Measurements from ENCODE around the gene C4orf50. TPM values are rescaled to one million over a fixed set of nuclear protein-coding genes. Genes with fewer than 3 reads are reported as not detected.
A peak's percentile ranks its signal among the peaks of the same experiment; 100 is the strongest.

The C4orf50 gene
- total and polyA plus RNA-seq, 2 of the 8 experiments (the other 6 are each of a cell fraction or from before 2014, with no cell fraction given) = 0.08 to 0.22 TPM

- Histone ChIP-seq H3K9me3 (ENCODE audit: insufficient read depth in 2 of 2, low read depth in 1 of 2, low read length in 1 of 2) (peaks cover 0 to 5% of the 10 kb centered on the region in 2 experiments; a peak in 2 of 4 replicates), H3K4me2 (ENCODE audit: insufficient read depth in 1 of 2, low read depth in 2 of 2, low read length in 2 of 2) (peak overlapping the region; percentile 73 to 94), H2BK120ac (replicated peaks; ENCODE audit: low read depth, low read length) (no peak overlapping the region), H3K27me3 (replicated peaks in 1 of 4; ENCODE audit: control insufficient read depth in 3 of 4, extremely low read depth in 1 of 4, insufficient read depth in 3 of 4, low read length in 3 of 4) (peaks cover 27 to 74% (median 59%) of the 10 kb centered on the region in 4 experiments), H3K4me1 (replicated peaks in 1 of 4; ENCODE audit: control insufficient read depth in 3 of 4, insufficient read depth in 4 of 4, low read length in 3 of 4) (peaks cover 13 to 35% (median 22%) of the 10 kb centered on the region in 4 experiments), H2BK12ac (ENCODE audit: low read depth, low read length) (no peak overlapping the region), H2BK20ac (ENCODE audit: low read length) (no peak overlapping the region), H2AFZ (ENCODE audit: low read length) (no peak overlapping the region), H3K36me3 (ENCODE audit: control insufficient read depth in 2 of 4, insufficient read depth in 4 of 4, low read length in 3 of 4) (no peaks in the 10 kb centered on the region), H3K18ac (ENCODE audit: extremely low read depth, low read length) (no peak overlapping the region), H2AK5ac (ENCODE audit: low read depth, low read length) (no peak overlapping the region), H3K56ac (replicated peaks; ENCODE audit: insufficient read length, low read depth, low read length) (no peak overlapping the region), H4K5ac (ENCODE audit: insufficient read length, low read depth, low read length) (no peak overlapping the region), H3K79me2 (ENCODE audit: control insufficient read depth in 1 of 2, insufficient read depth in 2 of 2, low read length in 2 of 2) (peaks cover 0 to 1% of the 10 kb centered on the region in 2 experiments; a peak in 1 of 4 replicates), H4K91ac (replicated peaks; ENCODE audit: insufficient read length, low read length) (no peak overlapping the region), H3K79me1 (ENCODE audit: low read depth, low read length) (no peaks in the 10 kb centered on the region), H3K9ac (replicated peaks in 1 of 4; ENCODE audit: extremely low read depth in 1 of 4, low read depth in 3 of 4, low read length in 3 of 4) (peak overlapping the region in 1 of 4 experiments; percentile 41; a peak in 1 of 7 replicates), H2BK5ac (ENCODE audit: low read depth, low read length) (no peak overlapping the region), H3K23ac (ENCODE audit: insufficient read length) (no peak overlapping the region), H3K14ac (ENCODE audit: insufficient read length) (no peak overlapping the region), H3K4me3 (ENCODE audit: extremely low read depth in 1 of 4, insufficient read depth in 2 of 4, low read depth in 3 of 4, low read length in 4 of 4) (peak overlapping the region; percentile 34 to 70 (median 40)), H3K4ac (replicated peaks; ENCODE audit: insufficient read length, low read depth, low read length) (no peak overlapping the region), H4K20me1 (replicated peaks in 1 of 2; ENCODE audit: control insufficient read depth in 1 of 2, insufficient read depth in 2 of 2, low read length in 2 of 2) (peaks cover 10 to 17% of the 10 kb centered on the region in 2 experiments), H4K8ac (ENCODE audit: extremely low read depth, insufficient read depth, low read length) (no peak overlapping the region; the same call in 1 of the 2 replicates), H2BK15ac (ENCODE audit: low read length) (no peak overlapping the region), H3K23me2 (ENCODE audit: low read depth, low read length) (peaks cover 17% of the 10 kb centered on the region), H3K27ac (ENCODE audit: low read depth, low read length) (no peak overlapping the region)
- peak; percentile 71; the same call in 1 of the 2 replicates for TF ChIP-seq SUZ12 (IDR thresholded peaks at IDR 0.05; ENCODE audit: low read length)
- TF ChIP-seq RNF2 (IDR thresholded peaks at IDR 0.05; ENCODE audit: borderline replicate concordance, low read depth, low read length, missing control alignments, poor library complexity, severe bottlenecking) = peak; percentile 78
- peak; percentile 23 for TF ChIP-seq EZH2 (IDR thresholded peaks at IDR 0.05; ENCODE audit: low read depth, low read length, severe bottlenecking)
- TF ChIP-seq KDM5A (IDR thresholded peaks at IDR 0.05; ENCODE audit: low read length) = no peak
- TF ChIP-seq MAX (IDR thresholded peaks at IDR 0.05) = peak; percentile 82
- peak; percentile 70; the same call in 1 of the 2 replicates for TF ChIP-seq E2F6 (IDR thresholded peaks at IDR 0.05)
- no peak for TF ChIP-seq NRF1 (IDR thresholded peaks at IDR 0.05; ENCODE audit: low read depth, low read length)
- TF ChIP-seq KDM4A (IDR thresholded peaks at IDR 0.05; ENCODE audit: low read depth, low read length, severe bottlenecking) = peak; percentile 22
- ChIA-PET CTCF (ENCODE audit: partially characterized antibody) (interaction anchor here (1.0 to 2.7 kb wide), 6 partner anchors 11 to 1373 kb away, joined by 3 to 21 read pairs (median 4); no protein-coding TSS in a partner anchor), POLR2A (ENCODE audit: partially characterized antibody) (interaction anchor here (1.3 to 4.6 kb wide), 6 partner anchors 10 to 64 kb away, joined by 3 to 14 read pairs (median 7); no protein-coding TSS in a partner anchor)
- DNase-seq (ENCODE audit: low read depth in 1 of 2, low spot score in 2 of 2) (peak in 1 of 2 experiments; percentile 68), FAIRE-seq (no peak)
- 1% methylated on average over 50 of the region's 100 CpGs; no CpG with 5 or more reads in 1 of the 2 experiments for WGBS, 2 experiments (ENCODE audit: extremely low coverage in 1 of 2, insufficient coverage in 1 of 2, insufficient read length in 1 of 2, insufficient replicate concordance in 2 of 2, low coverage in 1 of 2, low lambda C conversion rate in 2 of 2, missing lambda C conversion rate in 1 of 2)
Observed at GRCh38 chr4:5892323-5893003, 125.8 kb downstream of the C4orf50 start.

All from H1 (cell line).